NCI-H345 treated with DMSO at 0.1 percent for 48 hours (cell line): ENCODE results near the gene ZBTB38.

Source experiments
- DNase-seq: peaks from one replicate; lab custom pipeline; 2025; ENCODE audit not compliant: unreplicated experiment; lab: John Stamatoyannopoulos, UW

The ZBTB38 gene, protein sequence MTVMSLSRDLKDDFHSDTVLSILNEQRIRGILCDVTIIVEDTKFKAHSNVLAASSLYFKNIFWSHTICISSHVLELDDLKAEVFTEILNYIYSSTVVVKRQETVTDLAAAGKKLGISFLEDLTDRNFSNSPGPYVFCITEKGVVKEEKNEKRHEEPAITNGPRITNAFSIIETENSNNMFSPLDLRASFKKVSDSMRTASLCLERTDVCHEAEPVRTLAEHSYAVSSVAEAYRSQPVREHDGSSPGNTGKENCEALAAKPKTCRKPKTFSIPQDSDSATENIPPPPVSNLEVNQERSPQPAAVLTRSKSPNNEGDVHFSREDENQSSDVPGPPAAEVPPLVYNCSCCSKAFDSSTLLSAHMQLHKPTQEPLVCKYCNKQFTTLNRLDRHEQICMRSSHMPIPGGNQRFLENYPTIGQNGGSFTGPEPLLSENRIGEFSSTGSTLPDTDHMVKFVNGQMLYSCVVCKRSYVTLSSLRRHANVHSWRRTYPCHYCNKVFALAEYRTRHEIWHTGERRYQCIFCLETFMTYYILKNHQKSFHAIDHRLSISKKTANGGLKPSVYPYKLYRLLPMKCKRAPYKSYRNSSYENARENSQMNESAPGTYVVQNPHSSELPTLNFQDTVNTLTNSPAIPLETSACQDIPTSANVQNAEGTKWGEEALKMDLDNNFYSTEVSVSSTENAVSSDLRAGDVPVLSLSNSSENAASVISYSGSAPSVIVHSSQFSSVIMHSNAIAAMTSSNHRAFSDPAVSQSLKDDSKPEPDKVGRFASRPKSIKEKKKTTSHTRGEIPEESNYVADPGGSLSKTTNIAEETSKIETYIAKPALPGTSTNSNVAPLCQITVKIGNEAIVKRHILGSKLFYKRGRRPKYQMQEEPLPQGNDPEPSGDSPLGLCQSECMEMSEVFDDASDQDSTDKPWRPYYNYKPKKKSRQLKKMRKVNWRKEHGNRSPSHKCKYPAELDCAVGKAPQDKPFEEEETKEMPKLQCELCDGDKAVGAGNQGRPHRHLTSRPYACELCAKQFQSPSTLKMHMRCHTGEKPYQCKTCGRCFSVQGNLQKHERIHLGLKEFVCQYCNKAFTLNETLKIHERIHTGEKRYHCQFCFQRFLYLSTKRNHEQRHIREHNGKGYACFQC (N-terminal part only)

DNA sequence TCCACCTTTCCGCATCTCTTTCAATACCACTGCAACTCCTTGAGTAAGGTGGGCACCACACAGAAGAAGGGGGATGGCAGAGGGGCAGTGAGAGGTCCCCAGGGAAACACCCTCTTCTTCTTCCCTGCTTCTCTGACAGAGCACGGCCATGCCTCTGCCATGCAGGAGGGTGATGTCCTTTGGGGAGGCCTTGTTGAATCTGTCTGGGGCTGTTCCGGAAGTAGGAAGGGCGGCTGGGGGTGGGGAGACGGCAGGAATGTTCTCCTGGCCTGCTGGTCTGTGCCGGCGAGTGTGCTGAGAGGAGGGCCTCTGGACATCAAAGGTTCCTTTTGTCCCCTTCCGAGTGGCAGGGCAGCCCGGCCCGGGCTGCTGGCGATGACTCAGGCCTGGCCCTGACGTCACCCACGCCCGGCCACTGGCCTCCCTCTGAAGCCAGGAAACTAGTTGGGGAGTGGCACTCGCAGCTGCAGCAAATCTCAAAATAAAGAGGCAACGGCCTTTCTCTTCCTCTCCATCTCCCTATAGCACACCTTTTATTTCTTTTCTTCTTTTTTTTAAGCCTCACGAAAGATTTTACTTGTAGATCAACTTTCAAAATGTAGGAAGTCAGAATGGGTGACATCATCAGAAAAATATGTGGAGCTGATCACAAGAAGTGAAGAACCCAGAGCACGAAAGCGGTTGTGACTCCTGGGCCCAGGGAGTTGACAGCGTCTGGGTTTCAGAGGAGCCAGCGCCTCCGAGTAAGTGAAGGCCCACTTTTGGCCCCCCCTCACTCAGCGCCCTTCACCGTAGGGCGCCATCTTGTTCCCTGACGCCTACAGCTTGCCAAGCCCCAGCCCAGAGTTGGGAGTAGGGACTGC lies at the start of gene ZBTB38:
ZBTB38 (plus strand) TSS at position 443 of the 863 bp plus-strand sequence. CDS start 73,885 bp downstream, outside the sequence.
- DNase-seq: no peak

DNA sequence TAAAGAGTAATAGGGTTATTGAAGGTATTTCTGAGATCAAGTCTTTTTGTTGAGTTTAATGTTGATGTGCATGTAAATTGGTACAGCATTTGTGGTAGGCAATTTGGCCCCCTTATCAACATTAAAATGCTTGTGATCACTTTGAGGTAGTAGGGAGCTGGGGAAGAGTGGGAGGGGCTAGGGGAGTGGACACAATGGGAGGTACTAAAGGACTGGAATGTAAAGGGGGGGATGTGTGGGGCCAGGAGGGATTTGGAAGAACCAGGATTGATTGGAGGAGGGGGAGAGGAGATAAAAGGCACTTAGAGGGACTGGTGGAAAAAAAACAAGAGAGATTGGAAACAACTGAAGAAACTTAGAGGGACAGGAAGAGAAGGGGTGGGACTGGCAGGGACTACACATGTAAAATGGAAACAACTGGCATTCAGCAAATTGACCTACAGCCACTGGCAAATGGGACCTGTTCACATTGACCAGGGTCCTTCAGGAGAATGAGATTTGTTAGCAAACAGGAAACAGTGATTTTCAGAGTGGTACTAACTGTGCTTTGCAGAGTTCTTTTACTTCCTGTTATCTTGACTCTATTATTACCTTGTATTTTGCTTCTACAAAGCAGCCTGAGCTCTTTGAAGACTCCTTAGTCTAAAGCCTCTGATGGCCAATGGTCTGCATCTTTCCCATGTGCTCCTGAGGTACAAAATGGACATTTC lies 47.8 kb upstream of the ZBTB38 start:
- DNase-seq: no peak

DNA sequence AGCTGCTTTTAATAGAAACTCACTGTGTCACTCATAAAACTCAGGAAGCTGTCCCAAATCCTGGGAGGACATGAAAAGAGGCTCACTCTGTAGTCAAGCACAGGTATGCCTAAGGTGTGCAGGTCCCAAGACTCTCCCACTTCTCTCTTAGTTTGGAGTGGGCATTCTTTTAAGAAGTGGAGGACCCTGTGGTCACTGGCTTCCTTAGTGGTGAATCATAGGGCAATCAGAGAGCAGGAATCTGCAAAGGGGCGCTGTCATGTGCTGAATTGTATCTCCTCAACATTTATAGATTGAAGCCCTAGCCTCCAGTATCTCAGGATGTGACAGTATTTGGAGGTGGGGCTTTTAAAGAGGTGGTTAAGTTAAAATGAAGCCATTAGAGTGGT lies 47.2 kb upstream of the ZBTB38 start:
- no peak for DNase-seq

DNA sequence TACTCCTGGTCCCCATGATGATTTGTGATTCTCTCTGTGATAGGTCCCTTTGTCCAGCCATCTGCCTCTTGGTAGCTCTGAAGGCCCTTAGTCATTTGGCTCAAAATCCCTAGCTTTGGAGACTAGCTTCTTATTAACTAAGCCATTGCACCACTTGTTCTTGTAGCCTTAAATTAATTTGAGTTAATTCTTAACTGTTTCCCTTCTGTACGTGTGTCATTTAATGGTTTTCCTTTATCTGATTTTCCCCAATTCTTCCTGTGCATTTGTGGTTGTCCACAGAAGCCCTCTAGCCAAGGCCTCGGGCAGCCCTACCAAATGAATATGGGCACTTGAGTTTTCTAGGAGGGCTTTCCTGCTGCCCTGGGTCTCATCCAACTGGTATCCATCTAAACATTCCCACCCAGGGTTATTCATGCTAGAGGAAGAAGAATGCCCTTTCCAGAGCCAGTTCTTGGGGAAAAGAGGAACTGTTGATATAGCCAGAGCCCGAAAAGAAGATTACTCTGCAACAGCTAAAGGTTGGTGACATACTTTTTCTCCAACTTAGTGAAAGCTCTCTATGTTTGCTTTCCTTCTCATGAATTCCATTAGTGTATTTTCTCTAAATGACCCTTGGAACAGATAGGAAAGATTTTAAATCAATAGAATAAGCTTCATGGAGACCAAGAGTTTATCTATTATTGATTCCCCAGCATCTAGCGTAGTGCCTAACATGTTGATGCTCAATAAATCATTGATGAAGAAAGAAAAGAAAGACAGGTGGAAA lies 44.2 kb upstream of the ZBTB38 start:
- no peak for DNase-seq

DNA sequence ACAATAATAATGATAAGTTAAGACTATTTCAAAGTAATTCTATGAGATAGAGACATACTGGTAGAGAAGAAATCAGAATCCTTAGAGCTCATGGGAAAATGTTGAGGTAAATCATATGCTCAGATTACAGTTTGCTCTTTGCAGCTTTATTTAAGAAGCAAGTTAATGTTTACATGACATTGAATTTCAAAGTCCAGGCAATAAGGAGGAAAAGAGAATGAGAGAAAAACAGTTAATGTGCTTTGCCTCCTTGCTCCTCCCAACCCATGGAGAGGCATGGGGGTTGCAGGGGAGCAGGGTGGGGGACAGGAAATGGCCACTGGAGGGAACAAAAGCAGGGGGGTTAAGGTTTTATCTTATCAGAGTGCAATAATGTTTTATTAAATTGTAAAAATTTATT lies 42.2 kb upstream of the ZBTB38 start:
- DNase-seq: no peak

DNA sequence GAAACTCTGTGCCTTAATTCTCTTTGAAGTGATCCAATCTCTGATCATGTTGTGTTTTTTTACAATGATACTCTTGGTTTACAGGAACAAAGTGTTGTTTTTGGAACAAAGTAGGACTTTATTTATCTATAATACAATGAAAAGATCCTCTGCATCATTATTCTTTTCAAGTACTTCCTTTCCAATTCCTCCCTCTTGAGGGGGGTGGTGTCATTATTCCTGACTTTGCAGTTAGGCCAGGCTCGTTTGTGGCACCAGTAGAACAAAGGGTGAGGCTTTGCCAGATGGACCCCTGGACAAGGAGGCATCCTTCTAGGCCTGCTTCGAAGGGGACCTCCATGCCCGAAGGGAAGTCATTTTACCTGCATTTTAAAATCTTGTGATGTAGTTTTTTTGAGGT lies 41.7 kb upstream of the ZBTB38 start:
- DNase-seq: no peak

DNA sequence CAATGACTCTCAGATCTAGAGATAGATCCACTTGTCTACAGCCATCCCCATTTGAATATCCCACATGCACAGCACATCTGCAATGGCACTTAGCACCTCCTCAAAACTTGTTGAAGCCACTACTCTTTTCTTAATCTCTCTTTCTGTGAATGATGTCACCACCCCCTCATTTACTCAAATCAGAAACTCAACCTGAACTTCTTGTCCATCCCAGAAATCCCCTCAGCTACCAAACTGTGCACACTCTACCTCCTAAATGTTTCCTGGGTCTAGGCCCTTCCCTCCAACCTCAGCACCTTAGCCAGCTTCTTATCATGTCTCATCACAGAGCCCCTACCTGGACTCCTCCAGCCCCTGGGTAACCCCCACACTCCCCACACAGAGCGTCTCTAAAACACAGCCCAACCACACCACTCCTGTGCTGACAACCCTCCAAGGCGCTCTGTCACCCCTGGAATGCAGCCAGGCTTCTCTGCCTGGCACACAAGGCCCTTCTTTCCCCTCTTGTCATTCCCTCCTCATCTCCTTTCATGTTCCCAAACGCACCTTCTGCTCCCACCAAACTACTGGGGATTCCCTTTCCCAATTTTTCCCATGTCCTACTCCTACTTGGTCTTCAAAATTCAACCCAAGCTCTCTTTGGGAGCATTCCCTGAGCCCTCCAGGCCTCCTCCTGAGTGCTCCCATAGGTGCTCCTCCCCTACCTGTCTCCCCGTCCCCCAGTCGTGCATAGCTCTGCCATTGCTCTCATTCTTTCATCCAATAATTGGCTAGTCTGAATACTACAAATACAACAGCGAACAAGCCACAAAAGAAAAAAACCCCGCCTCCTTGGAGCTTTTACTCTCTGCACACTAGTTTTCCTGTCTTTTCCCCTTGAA lies 39.8 kb upstream of the ZBTB38 start:
- no peak for DNase-seq

DNA sequence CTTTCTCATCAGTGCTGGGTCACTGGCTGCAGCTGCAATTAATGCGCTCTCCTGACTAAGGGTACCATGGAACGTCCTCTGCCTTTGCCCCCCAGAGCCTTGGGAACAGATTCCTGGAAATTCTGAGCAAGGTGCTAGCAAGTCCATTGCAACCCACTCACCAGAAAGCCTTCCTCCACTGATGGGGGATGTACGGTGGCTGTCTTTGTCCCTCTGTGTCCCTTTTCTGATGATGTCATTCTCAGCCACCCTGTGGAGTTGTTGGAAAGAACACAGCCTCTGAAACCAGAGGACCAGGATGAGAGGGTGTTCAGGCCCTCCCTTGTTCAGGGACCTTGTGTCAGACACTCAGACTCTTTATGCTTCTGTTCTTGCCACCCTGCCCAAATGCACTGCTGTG lies 38.1 kb upstream of the ZBTB38 start:
- DNase-seq: no peak

DNA sequence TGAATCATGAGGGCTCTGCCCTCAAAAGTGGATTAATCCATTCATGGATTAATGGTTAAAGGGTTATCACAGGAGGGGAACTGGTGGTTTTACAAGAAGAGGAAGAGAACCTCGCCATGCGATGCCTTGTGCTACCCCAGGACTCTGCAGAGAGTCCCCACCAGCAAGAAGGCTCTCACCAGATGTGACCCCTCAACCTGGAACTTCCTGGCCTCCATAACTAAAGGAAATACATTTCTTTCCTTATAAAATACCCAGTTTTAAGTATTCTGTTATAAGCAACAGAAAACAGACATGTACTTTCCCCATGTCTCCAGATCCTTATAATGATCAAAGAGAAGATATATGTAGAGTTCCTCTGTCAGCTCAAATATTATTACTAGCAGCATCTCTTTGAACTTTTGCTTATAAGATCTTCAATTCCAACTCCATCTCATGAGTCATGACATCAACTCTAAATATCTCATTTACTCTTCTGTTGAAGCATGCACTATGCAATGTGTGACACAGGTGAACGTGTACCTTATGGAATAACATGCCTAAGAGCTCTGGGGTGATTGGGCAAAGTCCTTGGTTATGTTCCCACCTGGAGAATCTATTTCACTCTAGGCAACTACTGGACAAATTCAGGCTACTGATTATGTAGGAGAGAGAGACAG lies 37.5 kb upstream of the ZBTB38 start:
- DNase-seq: no peak

DNA sequence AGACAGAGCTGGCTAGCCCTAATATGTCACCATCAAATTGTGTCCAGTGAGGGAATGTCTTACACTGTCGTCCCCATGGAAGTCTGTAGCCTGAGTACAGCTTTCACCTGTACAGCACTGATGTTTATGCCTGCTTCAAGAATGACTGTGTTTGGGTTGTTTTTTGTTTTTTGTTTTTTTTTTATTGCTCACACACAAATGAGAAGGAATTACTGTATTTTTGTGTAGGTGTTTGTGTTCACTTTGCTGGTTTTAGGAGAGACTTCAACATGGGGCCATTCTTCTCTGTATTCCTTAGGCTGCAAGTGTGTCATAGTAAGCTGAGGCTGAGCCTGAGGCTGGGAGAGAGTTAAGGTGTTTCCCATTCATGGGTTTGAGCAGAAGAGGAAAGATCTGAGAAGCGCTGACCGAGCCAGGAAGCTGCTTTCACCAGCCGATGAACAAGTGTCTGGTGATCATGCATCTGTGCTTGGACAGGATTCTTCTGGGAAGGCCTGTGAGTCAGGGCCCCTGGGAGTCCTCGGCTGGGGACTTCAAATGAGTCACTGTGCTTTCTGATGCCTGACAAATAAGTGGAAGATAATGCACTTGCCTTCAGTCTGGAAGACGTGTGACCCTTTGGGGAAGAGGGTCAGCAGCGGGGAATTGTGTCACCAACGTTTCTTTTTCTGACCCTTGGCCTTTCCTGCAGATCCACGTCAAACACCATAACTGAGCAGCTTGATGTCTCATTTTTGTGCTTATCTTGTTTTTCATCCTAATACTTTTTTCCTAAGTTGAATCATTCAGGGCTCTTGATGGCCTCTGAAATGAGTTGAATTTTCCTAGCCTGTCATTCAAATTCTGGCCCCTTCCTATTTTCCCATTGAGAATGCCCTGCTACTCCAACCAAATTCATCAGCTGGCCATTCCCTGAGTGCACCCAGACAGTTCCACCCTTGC lies 36.7 kb upstream of the ZBTB38 start:
- DNase-seq: no peak

DNA sequence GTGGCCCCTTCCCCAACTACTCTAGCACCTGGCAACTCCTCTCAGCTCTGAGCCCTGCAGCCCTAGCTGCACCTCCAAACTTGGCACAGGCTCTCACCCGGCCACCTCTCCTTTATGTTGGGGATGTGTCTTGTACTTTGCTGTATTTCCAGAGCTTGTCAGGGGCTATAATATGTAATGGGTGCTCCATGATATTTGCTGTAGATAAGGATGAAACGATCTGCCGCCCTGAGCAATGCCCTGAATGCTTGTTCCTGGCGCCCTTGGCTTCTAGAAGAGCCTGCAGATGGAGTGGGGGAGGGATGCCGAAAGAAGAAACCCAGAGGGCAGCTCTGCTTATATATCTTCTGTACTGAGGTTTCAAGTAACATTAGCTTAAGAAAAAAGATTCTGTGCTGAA lies 35.9 kb upstream of the ZBTB38 start:
- DNase-seq: no peak

DNA sequence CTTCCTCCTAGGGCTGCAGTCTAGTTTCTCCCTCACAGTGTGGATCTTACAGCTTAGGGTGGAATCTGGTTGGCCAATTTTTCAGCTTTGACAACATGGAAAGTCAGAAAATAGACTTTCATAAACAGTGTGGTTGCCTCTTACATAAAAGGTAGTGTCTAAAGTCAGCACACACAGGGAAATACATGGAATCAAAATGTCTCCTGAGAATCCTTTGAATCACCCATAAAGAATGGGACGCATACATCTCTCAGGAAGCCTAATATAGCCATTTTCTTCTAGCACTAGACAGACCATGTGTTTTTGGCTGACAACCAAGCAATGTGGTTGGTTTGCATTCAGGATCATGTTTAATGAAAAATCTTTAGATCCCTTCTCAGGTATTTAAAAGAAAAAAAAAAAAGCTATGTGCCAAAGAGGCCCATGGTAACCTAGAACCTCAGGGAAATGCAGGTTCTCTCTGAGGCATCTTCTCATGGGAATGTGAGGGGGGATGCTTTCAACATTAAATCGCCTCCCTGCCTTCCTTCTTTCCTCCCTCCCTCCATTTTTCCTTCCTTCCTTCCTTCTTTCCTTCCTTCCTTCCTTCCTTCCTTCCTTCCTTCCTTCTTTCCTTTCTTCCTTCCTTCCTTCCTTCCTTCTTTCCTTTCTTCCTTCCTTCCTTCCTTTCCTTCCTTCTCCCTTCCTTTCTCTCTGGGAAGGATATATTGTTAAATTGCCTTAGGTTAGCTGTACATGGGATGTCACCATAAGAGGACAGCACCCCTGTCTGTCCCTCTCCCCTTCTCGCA lies 34.3 kb upstream of the ZBTB38 start:
- DNase-seq: no peak

DNA sequence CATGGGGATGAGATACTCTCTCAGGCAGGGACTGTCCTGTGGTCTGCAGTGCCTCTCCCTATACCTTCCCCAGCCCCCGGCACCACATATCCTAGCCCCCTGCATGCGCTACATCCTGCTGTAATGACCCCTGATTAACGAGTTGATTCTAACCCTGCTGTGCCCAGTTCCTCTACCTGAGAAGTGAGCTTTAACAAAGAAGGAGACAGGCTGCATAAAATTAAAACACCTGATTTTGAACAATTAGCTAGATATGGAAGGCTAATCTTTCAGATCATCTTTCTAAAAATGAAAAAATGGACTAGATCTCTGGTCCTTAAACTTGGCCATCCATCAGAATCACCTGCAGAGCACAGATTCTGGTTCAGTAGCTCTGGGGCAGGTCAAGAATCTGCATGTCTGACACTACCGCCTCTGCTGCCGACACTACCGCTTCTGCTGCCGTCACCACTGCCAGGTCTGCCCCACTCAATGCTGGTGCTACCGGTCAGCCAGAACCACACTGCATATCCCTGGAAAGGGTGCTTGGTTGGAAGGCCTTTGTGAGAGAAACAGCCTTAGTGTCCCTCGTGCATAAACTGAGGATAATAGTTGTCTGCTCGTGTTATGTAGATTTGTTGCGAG lies 33.6 kb upstream of the ZBTB38 start:
- DNase-seq: no peak

DNA sequence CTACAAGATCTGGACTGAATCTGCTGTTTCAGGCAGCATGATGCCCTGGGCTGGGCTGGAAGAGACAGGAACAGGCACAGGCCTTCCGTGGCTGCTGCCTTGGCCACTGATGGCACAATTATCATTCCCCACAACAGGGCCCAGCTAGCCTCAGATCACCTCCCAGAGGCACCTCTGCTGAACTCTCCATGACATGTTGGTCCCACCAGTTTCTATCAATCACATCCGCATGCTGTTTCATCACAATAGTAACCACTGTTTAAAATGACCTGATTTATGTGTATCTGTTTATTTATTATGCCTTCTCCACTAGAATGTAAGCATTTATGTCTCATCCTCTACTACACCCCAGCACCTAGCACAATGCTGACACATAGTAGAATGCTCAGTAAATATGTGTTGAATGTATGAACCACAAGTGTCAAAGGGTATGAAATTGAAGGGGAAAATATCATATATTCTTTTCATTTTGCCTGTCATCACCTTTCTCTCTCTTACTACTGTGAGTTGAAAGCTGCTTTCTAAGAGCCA lies 32.7 kb upstream of the ZBTB38 start:
- DNase-seq: no peak
